Activated CD4-positive, alpha-beta T cell treated with anti-CD3 and anti-CD28 coated beads, Interleukin-2, amount 10 ng/mL, durations not matched to agents 7 days and 5 days (primary cell): ENCODE results near the gene MAML3. TPM values are rescaled to one million over a fixed set of nuclear protein-coding genes. Genes with fewer than 3 reads are reported as not detected.

Source experiments
- CTCF ChIA-PET: fragments of 350-600 bp; sonication (Branson Sonifier 250); formaldehyde crosslinking; loops from one replicate; lab custom pipeline; 2021; ENCODE audit warnings: antibody characterized with exemption; lab: Charles Lee
- POLR2A ChIA-PET: fragments of 350-600 bp; sonication (Branson Sonifier 250); formaldehyde crosslinking; loops from one replicate; lab custom pipeline; 2021; ENCODE audit warnings: antibody characterized with exemption; lab: Charles Lee
- DNase-seq: peaks from one replicate; pipeline ENCODE4 v3.0.0-alpha.2; 2020
- H3K27ac Mint-ChIP-seq: one replicate; pipeline ENCODE4 v1.8.0; 2021; ENCODE audit warnings: mild to moderate bottlenecking, moderate library complexity, mixed read lengths
- H3K27me3 Mint-ChIP-seq: one replicate; pipeline ENCODE4 v1.8.0; 2021; ENCODE audit warnings: mixed read lengths
- H3K36me3 Mint-ChIP-seq: one replicate; pipeline ENCODE4 v1.8.0; 2021; ENCODE audit warnings: low read depth, mixed read lengths
- H3K4me1 Mint-ChIP-seq: one replicate; pipeline ENCODE4 v1.8.0; 2021; ENCODE audit warnings: mixed read lengths
- H3K4me3 Mint-ChIP-seq: one replicate; pipeline ENCODE4 v1.8.0; 2021; ENCODE audit warnings: mild to moderate bottlenecking, moderate library complexity, mixed read lengths
- H3K9me3 Mint-ChIP-seq: one replicate; pipeline ENCODE4 v1.8.0; 2021; ENCODE audit warnings: mixed read lengths
- total RNA-seq, 2 experiments: library from RNA; stranded (reverse); gene quantifications; one replicate each; pipeline ENCODE4 v1.2.3, GENCODE V29; 2021

MAML3 gene
- total RNA-seq, 2 experiments from 2014 or later = 2.0 to 2.2 TPM

GRCh38 chr4:139924782-139925181 lies 229.2 kb downstream of the MAML3 start:
- H3K4me3 Mint-ChIP-seq = no peak overlapping the region
- no peaks in the 10 kb centered on the region for H3K36me3 Mint-ChIP-seq
- no peaks in the 10 kb centered on the region for H3K4me1 Mint-ChIP-seq
- H3K9me3 Mint-ChIP-seq = no peaks in the 10 kb centered on the region
- ChIA-PET POLR2A (no interaction called here), CTCF (interaction anchor here (0.5 kb wide), 1 partner anchor 49 kb away, joined by 4 read pairs; no protein-coding TSS in a partner anchor)
- H3K27ac Mint-ChIP-seq = no peak overlapping the region
- H3K27me3 Mint-ChIP-seq = peaks cover 4% of the 10 kb centered on the region
- DNase-seq = no peak

DNA sequence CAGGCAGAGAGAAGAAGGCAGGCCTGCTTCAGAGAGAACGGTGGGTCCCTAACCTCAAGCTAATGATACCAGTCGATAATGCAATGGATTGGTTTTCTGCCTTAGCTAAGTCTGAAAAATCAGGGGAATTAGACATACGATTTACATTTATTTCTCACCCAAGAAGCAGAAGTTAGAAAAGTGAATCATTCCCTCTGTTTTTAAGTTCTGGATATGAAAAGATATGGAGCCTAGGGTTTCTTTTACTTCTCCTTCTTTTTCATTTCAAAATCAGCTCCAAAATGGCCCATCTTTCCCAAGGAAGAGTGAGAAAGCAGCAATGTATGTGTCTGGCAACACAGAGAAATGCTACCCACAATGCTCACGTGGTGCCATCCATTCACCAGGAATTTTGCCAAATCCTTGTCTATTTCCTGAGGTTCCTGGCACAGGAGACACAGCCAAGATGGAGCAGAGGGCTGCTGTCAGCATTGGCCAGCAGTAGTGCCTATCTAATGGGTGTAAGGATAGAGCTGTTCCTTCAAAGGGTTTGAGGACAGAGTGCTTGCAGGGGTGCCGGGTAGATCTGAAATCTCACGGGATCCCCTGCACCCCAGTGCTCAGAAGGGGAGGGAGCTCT lies 231.5 kb downstream of the MAML3 start:
- no peak for DNase-seq
- POLR2A ChIA-PET = interaction anchor here (0.5 kb wide), 1 partner anchor 9 kb away, joined by 3 read pairs; no protein-coding TSS in a partner anchor
- no peaks in the 10 kb centered on the region for H3K36me3 Mint-ChIP-seq
- H3K4me1 Mint-ChIP-seq = no peaks in the 10 kb centered on the region
- H3K27me3 Mint-ChIP-seq = peaks cover 5% of the 10 kb centered on the region
- H3K9me3 Mint-ChIP-seq = no peaks in the 10 kb centered on the region
- CTCF ChIA-PET = interaction anchor here (1.4 to 1.7 kb wide), 3 partner anchors 8 to 100 kb away, joined by 3 to 5 read pairs (median 4); no protein-coding TSS in a partner anchor
- H3K27ac Mint-ChIP-seq = no peak overlapping the region
- H3K4me3 Mint-ChIP-seq = no peak overlapping the region

GRCh38 chr4:139921429-139922184 lies 232.4 kb downstream of the MAML3 start:
- no peak overlapping the region for H3K4me3 Mint-ChIP-seq
- ChIA-PET POLR2A (interaction anchor here (0.5 kb wide), 1 partner anchor 10 kb away, joined by 3 read pairs; no protein-coding TSS in a partner anchor), CTCF (interaction anchor here (1.4 to 1.7 kb wide), 3 partner anchors 9 to 99 kb away, joined by 3 to 5 read pairs (median 4); no protein-coding TSS in a partner anchor)
- H3K36me3 Mint-ChIP-seq = no peaks in the 10 kb centered on the region
- H3K9me3 Mint-ChIP-seq = no peaks in the 10 kb centered on the region
- no peak for DNase-seq
- no peak overlapping the region for H3K27ac Mint-ChIP-seq
- peaks cover 5% of the 10 kb centered on the region for H3K27me3 Mint-ChIP-seq
- H3K4me1 Mint-ChIP-seq = no peaks in the 10 kb centered on the region

- H3K9me3 Mint-ChIP-seq = no peaks in the 10 kb centered on the region
- no peaks in the 10 kb centered on the region for H3K4me1 Mint-ChIP-seq
- H3K36me3 Mint-ChIP-seq = no peaks in the 10 kb centered on the region
- no peak overlapping the region for H3K4me3 Mint-ChIP-seq
- DNase-seq = no peak
- H3K27me3 Mint-ChIP-seq = peaks cover 5% of the 10 kb centered on the region
- ChIA-PET CTCF (interaction anchor here (1.6 kb wide), 1 partner anchor 10 kb away, joined by 5 read pairs; no protein-coding TSS in a partner anchor), POLR2A (no interaction called here)
- H3K27ac Mint-ChIP-seq = no peak overlapping the region
Observed at GRCh38 chr4:139920486-139921002, 233.4 kb downstream of the MAML3 start.

DNA sequence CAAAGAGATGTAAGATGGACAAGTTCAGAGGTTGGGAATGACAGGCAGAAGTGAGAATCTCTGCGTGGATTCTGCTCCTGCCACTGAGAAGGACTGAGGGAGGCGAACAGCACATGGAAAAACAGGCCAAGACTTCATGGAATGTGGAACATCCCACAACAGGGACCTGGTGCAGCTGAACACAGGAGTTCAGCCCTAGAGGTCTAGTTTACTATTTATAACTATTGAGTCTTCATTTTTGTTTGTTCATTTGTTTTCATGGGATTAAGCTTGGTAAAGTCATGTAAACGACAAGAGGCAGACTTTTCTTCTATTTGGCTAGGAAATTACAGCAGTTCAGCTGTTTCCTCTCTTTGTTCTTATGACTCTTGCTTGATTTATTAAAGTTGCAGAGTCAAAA lies 234.5 kb downstream of the MAML3 start:
- Mint-ChIP-seq H3K4me3 (no peak overlapping the region), H3K27ac (no peak overlapping the region), H3K4me1 (no peaks in the 10 kb centered on the region), H3K9me3 (no peaks in the 10 kb centered on the region), H3K36me3 (no peaks in the 10 kb centered on the region), H3K27me3 (peaks cover 8% of the 10 kb centered on the region)
- DNase-seq = no peak
- POLR2A ChIA-PET = no interaction called here
- CTCF ChIA-PET = no interaction called here

- Mint-ChIP-seq H3K27ac (no peak overlapping the region), H3K4me1 (no peaks in the 10 kb centered on the region), H3K36me3 (no peaks in the 10 kb centered on the region), H3K4me3 (no peak overlapping the region), H3K27me3 (peaks cover 9% of the 10 kb centered on the region), H3K9me3 (no peaks in the 10 kb centered on the region)
- no peak for DNase-seq
- CTCF ChIA-PET = no interaction called here
- POLR2A ChIA-PET = no interaction called here
Observed at GRCh38 chr4:139919004-139919403, 235.0 kb downstream of the MAML3 start.

DNA sequence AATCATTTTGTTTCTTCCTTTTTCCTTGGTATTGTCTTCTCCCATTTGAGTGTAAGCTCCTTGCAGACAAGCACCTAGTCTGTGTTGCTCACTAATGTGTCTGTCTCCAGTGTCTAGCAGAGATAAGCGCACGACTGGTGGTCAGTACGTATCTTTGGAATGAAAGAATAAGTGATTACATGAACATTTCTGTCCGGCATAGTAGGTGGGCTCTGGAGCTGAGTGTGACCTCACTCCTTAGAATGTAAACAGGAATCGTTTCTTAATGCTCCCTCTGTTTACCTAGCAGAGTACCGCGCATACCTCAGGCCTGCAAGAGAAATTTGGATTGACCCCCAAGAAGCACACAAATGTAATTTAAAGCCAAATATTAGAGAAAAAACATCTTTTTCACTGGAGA lies 235.4 kb downstream of the MAML3 start:
- Mint-ChIP-seq H3K27me3 (peaks cover 6% of the 10 kb centered on the region), H3K9me3 (no peaks in the 10 kb centered on the region), H3K36me3 (no peaks in the 10 kb centered on the region), H3K4me1 (no peaks in the 10 kb centered on the region), H3K27ac (no peak overlapping the region), H3K4me3 (no peak overlapping the region)
- DNase-seq = no peak
- ChIA-PET POLR2A (no interaction called here), CTCF (no interaction called here)

DNA sequence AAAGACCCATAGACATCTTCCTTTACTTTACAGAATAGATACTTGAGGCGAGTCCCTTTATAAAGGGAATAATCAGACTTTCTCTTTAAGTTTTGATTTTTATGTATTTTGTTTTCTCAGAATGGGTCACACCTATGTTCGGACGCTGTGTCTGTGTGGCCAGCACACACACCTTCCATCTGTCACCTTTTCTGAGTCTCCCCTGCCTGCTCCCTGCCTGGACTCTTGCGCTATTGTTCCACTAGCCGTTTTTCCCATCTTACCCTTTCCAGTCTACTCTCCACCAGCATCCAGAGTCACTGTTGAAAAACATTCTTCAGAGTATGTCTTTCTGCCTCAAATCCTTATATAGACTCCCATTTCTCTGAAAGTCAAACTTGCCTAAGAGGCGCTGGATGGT lies 236.1 kb downstream of the MAML3 start:
- no peak overlapping the region for H3K4me3 Mint-ChIP-seq

DNA sequence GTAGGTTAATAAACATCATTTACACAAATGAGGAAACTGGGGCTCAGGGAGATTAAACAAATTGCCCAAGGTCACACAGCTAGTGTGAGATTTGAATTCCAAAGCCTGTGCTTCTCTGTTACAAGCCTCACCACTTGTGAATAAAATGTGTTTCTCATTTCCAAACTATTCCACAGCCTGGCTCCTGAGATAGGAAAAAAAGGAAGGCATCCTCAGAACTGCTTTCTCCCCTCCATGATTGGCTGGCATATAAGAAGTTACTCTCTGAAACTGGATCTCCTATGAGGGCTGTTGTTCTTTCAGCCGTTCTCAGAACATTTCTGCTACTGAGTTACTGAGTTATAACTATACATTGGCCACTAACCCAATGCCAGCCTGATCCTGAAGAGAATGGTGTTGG lies 237.9 kb downstream of the MAML3 start:
- POLR2A ChIA-PET = no interaction called here
- DNase-seq = no peak
- CTCF ChIA-PET = no interaction called here
- Mint-ChIP-seq H3K36me3 (no peaks in the 10 kb centered on the region), H3K4me1 (no peaks in the 10 kb centered on the region), H3K9me3 (no peaks in the 10 kb centered on the region), H3K27ac (no peak overlapping the region), H3K27me3 (peaks cover 6% of the 10 kb centered on the region), H3K4me3 (no peak overlapping the region)

More for the DNA sequence above, 236.1 kb downstream of the MAML3 start:
- Mint-ChIP-seq H3K4me1 (no peaks in the 10 kb centered on the region), H3K9me3 (no peaks in the 10 kb centered on the region), H3K27ac (no peak overlapping the region), H3K27me3 (peaks cover 6% of the 10 kb centered on the region), H3K36me3 (no peaks in the 10 kb centered on the region)
- no peak for DNase-seq
- CTCF ChIA-PET = no interaction called here
- POLR2A ChIA-PET = no interaction called here

- no peaks in the 10 kb centered on the region for H3K36me3 Mint-ChIP-seq
- ChIA-PET POLR2A (no interaction called here), CTCF (no interaction called here)
- H3K27ac Mint-ChIP-seq = no peak overlapping the region
- peaks cover 6% of the 10 kb centered on the region for H3K27me3 Mint-ChIP-seq
- no peak for DNase-seq
- H3K4me1 Mint-ChIP-seq = no peaks in the 10 kb centered on the region
- no peak overlapping the region for H3K4me3 Mint-ChIP-seq
- H3K9me3 Mint-ChIP-seq = no peaks in the 10 kb centered on the region
Observed at GRCh38 chr4:139915037-139915436, 238.9 kb downstream of the MAML3 start.

DNA sequence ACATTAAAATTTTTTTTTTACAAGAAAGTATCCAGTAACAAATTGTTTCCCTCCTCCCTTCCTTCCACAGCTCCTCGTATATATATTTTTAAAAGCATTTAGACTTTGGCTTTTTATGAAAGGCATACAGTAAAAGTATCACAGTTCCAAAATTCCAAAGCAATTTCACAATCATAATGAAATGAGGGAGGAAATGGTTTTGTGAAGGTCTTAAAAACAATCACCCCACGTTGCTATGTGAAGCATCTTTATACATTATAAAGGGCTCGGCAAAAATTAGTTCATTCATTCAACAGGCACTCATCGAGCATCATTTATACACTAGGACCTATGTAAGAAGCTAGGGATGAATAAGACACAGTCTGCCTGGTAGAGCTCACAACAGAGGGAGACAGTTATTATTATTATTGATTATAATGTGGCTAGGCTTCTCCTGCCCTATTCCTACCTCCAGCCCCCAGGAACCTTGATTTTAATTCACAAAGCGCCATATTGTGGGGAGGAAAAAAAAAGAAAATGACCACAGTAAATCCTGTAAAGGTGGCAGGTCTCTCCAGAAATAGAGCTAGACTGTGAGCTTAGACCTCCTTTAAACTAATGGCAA lies 239.9 kb downstream of the MAML3 start:
- POLR2A ChIA-PET = no interaction called here
- Mint-ChIP-seq H3K4me3 (no peak overlapping the region), H3K9me3 (no peaks in the 10 kb centered on the region), H3K4me1 (no peaks in the 10 kb centered on the region), H3K36me3 (no peaks in the 10 kb centered on the region), H3K27me3 (peaks cover 4% of the 10 kb centered on the region), H3K27ac (no peak overlapping the region)
- no peak for DNase-seq
- CTCF ChIA-PET = interaction anchor here (0.8 kb wide), 1 partner anchor 46 kb away, joined by 4 read pairs; no protein-coding TSS in a partner anchor

- Mint-ChIP-seq H3K9me3 (no peaks in the 10 kb centered on the region), H3K4me3 (no peak overlapping the region), H3K27me3 (peaks cover 4% of the 10 kb centered on the region), H3K4me1 (no peaks in the 10 kb centered on the region), H3K27ac (no peak overlapping the region), H3K36me3 (no peaks in the 10 kb centered on the region)
- ChIA-PET CTCF (no interaction called here), POLR2A (no interaction called here)
- no peak for DNase-seq
Observed at GRCh38 chr4:139913398-139913990, 240.5 kb downstream of the MAML3 start.
